HepG2 (cell line): ENCODE measurements around the gene STPG4. TPM values are rescaled to one million over a fixed set of nuclear protein-coding genes. Genes with fewer than 3 reads are reported as not detected.

Experiments
- AHR ChIP-seq: IDR thresholded peaks from 2 replicates; pipeline ENCODE4 v1.6.1; 2018; ENCODE audit warnings: missing genetic modification reagents, missing compliant biosample characterization
- ARHGAP35 ChIP-seq: sonication (generic); formaldehyde crosslinking; IDR thresholded peaks from 2 replicates; pipeline ENCODE4 v1.9.0; 2022; ENCODE audit warnings: mild to moderate bottlenecking, inconsistent platforms, moderate library complexity, missing genetic modification reagents, borderline replicate concordance
- BCL3 ChIP-seq: sonication (generic); formaldehyde crosslinking; IDR thresholded peaks from 2 replicates; pipeline ENCODE4 v1.5.1; 2020; ENCODE audit warnings: mild to moderate bottlenecking, missing genetic modification reagents, moderate library complexity
- FOXO1 ChIP-seq: sonication (generic); formaldehyde crosslinking; IDR thresholded peaks from 2 replicates; pipeline ENCODE4 v1.4.0; 2020; ENCODE audit warnings: missing genetic modification reagents
- HNRNPL ChIP-seq: fragments of 200-400 bp; formaldehyde crosslinking; IDR thresholded peaks from 2 replicates; pipeline ENCODE4 v1.6.1; 2017; ENCODE audit warnings: mild to moderate bottlenecking, low read depth, low read length
- IKZF5 ChIP-seq: IDR thresholded peaks from 2 replicates; pipeline ENCODE4 v1.6.1; 2018; ENCODE audit warnings: missing genetic modification reagents, mild to moderate bottlenecking, missing compliant biosample characterization
- KDM6A ChIP-seq: IDR thresholded peaks from 2 replicates; pipeline ENCODE4 v1.6.1; 2016; ENCODE audit warnings: low read depth
- KLF15 ChIP-seq: sonication (generic); formaldehyde crosslinking; IDR thresholded peaks from 2 replicates; pipeline ENCODE4 v1.8.1; 2023; ENCODE audit warnings: borderline replicate concordance, mild to moderate bottlenecking, inconsistent platforms, missing genetic modification reagents, mixed read lengths
- MAFK ChIP-seq, 2 experiments: IDR thresholded peaks in 1 of 2; conservative IDR thresholded peaks in 1 of 2; 2 replicates each; pipeline ENCODE4 v1.6.1; 2011; ENCODE audit warnings: improper control_type of control experiment in 2 of 2, low read length in 2 of 2
- RNF2 ChIP-seq: fragments of 450-650 bp; conservative IDR thresholded peaks from 2 replicates; pipeline ENCODE4 v1.6.1; 2016; ENCODE audit warnings: low read depth
- SAP130 ChIP-seq: IDR thresholded peaks from 2 replicates; pipeline ENCODE4 v1.6.1; 2016; ENCODE audit warnings: low read depth
- TRIM24 ChIP-seq: sonication (generic); formaldehyde crosslinking; IDR thresholded peaks from 2 replicates; pipeline ENCODE4 v1.8.0; 2022; ENCODE audit warnings: mild to moderate bottlenecking, missing genetic modification reagents
- ZBTB1 ChIP-seq: sonication (generic); formaldehyde crosslinking; IDR thresholded peaks from 2 replicates; pipeline ENCODE4 v1.4.0; 2020; ENCODE audit warnings: missing genetic modification reagents, borderline replicate concordance
- ZBTB26 ChIP-seq: IDR thresholded peaks from 2 replicates; pipeline ENCODE4 v1.6.1; 2016; ENCODE audit warnings: missing compliant biosample characterization, missing genetic modification reagents, borderline replicate concordance
- ZNF256 ChIP-seq: sonication (generic); formaldehyde crosslinking; conservative IDR thresholded peaks from 2 replicates; pipeline ENCODE4 v1.4.0; 2020; ENCODE audit warnings: missing genetic modification reagents
- ZNF512B ChIP-seq: sonication (generic); formaldehyde crosslinking; IDR thresholded peaks from 2 replicates; pipeline ENCODE4 v1.5.1; 2020; ENCODE audit warnings: missing genetic modification reagents, mild to moderate bottlenecking, borderline replicate concordance
- ZNF572 ChIP-seq: sonication (generic); formaldehyde crosslinking; IDR thresholded peaks from 2 replicates; pipeline ENCODE4 v1.5.1; 2020; ENCODE audit warnings: mild to moderate bottlenecking, missing genetic modification reagents
- ZNF687 ChIP-seq: sonication (generic); formaldehyde crosslinking; IDR thresholded peaks from 2 replicates; pipeline ENCODE4 v1.5.1; 2020; ENCODE audit warnings: mild to moderate bottlenecking, missing genetic modification reagents, moderate library complexity
- ZNF709 ChIP-seq: sonication (generic); formaldehyde crosslinking; IDR thresholded peaks from 2 replicates; pipeline ENCODE4 v1.5.0; 2020; ENCODE audit warnings: mild to moderate bottlenecking, missing genetic modification reagents
- ZSCAN21 ChIP-seq: sonication (generic); formaldehyde crosslinking; IDR thresholded peaks from 2 replicates; pipeline ENCODE4 v1.8.0; 2022; ENCODE audit warnings: mild to moderate bottlenecking, missing genetic modification reagents, moderate library complexity, borderline replicate concordance
- polyA plus RNA-seq, 8 experiments: library from polyadenylated mRNA; depleted of rRNA in 3 of 8; stranded (reverse) in 7 of 8; unstranded in 1 of 8; fragments of >200 nt; fragmentation: Illumina TruSeq in 4 of 8; extraction: Trizol in 4 of 8; gene quantifications; 2 replicates each; pipeline versions ENCODE4 v1.2.1 to v1.2.3, GENCODE V29; 2011 to 2016; ENCODE audit warnings: low read depth in 4 of 8, missing spikeins in 1 of 8, mixed read lengths in 1 of 8; ENCODE audit not compliant: insufficient read depth in 1 of 8
- total RNA-seq, 5 experiments: library from RNA; depleted of rRNA; stranded (reverse); fragments of >200 nt; fragmentation: Illumina TruSeq; extraction: Trizol; gene quantifications; 2 replicates each; pipeline ENCODE4 v1.2.3, GENCODE V29; 2016; ENCODE audit warnings: low read depth in 1 of 5

Gene STPG4
- total and polyA plus RNA-seq, 2 of the 13 experiments (the other 11 are each of a cell fraction or from before 2014, with no cell fraction given) = 0.11 to 0.15 TPM

- peak; percentile 66; the same call in 1 of the 2 replicates for TF ChIP-seq ZNF687 (CRISPR knock-in tag)
- no peak for TF ChIP-seq ZNF512B (CRISPR knock-in tag)
- TF ChIP-seq ARHGAP35 = no peak
- TF ChIP-seq ZBTB1 = no peak
- TF ChIP-seq ZBTB26 (CRISPR knock-in tag) = no peak
- no peak for TF ChIP-seq KDM6A (CRISPR knock-in tag)
- no peak for TF ChIP-seq TRIM24 (CRISPR knock-in tag)
- no peak for TF ChIP-seq AHR (CRISPR knock-in tag)
- TF ChIP-seq BCL3 = 0 out of 2 replicates have a peak, but pooled peaks have one; percentile 14
- TF ChIP-seq RNF2 = no peak
- peak; percentile 84 for TF ChIP-seq HNRNPL
- TF ChIP-seq ZSCAN21 (CRISPR knock-in tag) = 0 out of 2 replicates have a peak, but pooled peaks have one; percentile 23
- 0 out of 2 replicates have a peak, but pooled peaks have one; percentile 16 for TF ChIP-seq FOXO1 (CRISPR knock-in tag)
- no peak for TF ChIP-seq KLF15 (CRISPR knock-in tag)
- TF ChIP-seq SAP130 (CRISPR knock-in tag) = 0 out of 2 replicates have a peak, but pooled peaks have one; percentile 10
- TF ChIP-seq IKZF5 (CRISPR knock-in tag) = no peak
- TF ChIP-seq ZNF572 (CRISPR knock-in tag) = 0 out of 2 replicates have a peak, but pooled peaks have one; percentile 32
- no peak for TF ChIP-seq MAFK (conservative IDR thresholded peaks at IDR 0.05 in 1 of 2, IDR thresholded peaks at IDR 0.05 in 1 of 2; ENCODE audit: low read length in 2 of 2)
- no peak for TF ChIP-seq ZNF256 (CRISPR knock-in tag)
- TF ChIP-seq ZNF709 (CRISPR knock-in tag) = 0 out of 2 replicates have a peak, but pooled peaks have one; percentile 10
Observed at GRCh38 chr2:47080888-47081301, 74.2 kb downstream of the STPG4 start (continued).
